ENCODE results near the gene DNAJB8. TPM values are rescaled to one million over a fixed set of nuclear protein-coding genes. Genes with fewer than 3 reads are reported as not detected.

Gene DNAJB8
- total RNA-seq, 1 donor from 2014 or later, result not detected

DNA sequence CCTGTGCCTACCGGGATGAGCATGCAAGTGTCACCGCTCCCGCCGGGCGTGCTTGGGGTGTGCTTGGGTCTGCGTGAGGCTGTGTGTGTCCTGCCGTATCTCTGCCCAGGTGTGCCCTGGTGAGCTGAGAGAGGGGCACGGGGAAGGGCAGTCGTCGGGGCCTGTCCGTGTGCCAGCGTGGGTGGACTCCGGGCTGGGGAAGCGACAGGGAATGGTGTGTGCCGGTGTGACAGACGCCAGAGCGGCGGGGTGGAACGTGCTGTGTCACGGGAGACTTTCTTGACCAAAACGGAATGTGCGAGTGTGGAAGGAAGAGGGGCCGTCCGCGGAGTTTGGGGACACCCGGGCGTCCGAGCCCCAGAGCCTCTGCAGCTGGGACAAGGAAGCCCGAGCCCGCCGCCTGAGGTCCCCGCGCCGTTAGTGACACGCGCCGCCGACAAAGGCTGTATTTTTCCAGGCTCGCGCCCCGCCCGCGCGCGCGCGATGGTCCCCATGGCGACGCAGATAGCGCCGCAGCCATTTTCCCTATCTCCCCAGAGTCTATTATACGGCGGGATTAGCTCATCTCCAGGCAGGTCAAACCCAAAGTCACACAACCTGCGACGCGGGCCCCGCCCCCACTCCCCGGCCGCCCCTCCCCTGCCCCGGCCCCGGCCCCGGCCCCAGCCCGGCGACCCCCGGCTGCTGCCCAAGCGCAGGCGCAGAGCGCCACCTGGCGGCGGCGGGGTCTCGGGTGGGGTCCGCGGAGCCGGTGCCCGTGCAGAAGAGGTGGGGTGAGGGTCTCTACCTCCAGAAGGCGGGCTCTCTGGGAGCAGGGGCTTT is 30.8 kb upstream of the DNAJB8 start:
- H3K4me1 ChIP-seq (ENCODE audit: insufficient read depth, low read length), result peaks cover 5% of the 10 kb centered on the region
- TF ChIP-seq, protein P1, sequence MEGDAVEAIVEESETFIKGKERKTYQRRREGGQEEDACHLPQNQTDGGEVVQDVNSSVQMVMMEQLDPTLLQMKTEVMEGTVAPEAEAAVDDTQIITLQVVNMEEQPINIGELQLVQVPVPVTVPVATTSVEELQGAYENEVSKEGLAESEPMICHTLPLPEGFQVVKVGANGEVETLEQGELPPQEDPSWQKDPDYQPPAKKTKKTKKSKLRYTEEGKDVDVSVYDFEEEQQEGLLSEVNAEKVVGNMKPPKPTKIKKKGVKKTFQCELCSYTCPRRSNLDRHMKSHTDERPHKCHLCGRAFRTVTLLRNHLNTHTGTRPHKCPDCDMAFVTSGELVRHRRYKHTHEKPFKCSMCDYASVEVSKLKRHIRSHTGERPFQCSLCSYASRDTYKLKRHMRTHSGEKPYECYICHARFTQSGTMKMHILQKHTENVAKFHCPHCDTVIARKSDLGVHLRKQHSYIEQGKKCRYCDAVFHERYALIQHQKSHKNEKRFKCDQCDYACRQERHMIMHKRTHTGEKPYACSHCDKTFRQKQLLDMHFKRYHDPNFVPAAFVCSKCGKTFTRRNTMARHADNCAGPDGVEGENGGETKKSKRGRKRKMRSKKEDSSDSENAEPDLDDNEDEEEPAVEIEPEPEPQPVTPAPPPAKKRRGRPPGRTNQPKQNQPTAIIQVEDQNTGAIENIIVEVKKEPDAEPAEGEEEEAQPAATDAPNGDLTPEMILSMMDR (IDR thresholded peaks at IDR 0.05; ENCODE audit: insufficient read depth, low read depth, low read length), result peak; percentile 26
- peak; percentile 92 for TF ChIP-seq EZH2 (IDR thresholded peaks at IDR 0.05; ENCODE audit: insufficient read depth, low read length)
- peak overlapping the region; percentile 63 for H2AFZ ChIP-seq (ENCODE audit: low read depth, low read length)
- Mint-ChIP-seq H3K4me3 (ENCODE audit: unreplicated experiment) (peak overlapping the region; percentile 78), H3K4me1 (ENCODE audit: low read depth, unreplicated experiment) (no peaks in the 10 kb centered on the region), H3K27ac (ENCODE audit: unreplicated experiment) (no peak overlapping the region), H3K27me3 (ENCODE audit: low read depth, unreplicated experiment) (peaks cover 75% of the 10 kb centered on the region), H3K9me3 (ENCODE audit: unreplicated experiment) (peaks cover 11% of the 10 kb centered on the region), H3K36me3 (ENCODE audit: low read depth, unreplicated experiment) (peaks cover 3% of the 10 kb centered on the region)
- DNase-seq (ENCODE audit: low read depth) (no peak), FAIRE-seq (no peak)
- no peaks in the 10 kb centered on the region for H3K36me3 ChIP-seq (ENCODE audit: insufficient read depth, low read length)
- peaks cover 6% of the 10 kb centered on the region for H3K9me3 ChIP-seq (ENCODE audit: insufficient read depth, low read depth, low read length)
- peaks cover 22% of the 10 kb centered on the region for H4K20me1 ChIP-seq (ENCODE audit: insufficient read depth, low read length)
- peaks cover 59% of the 10 kb centered on the region for H3K27me3 ChIP-seq (ENCODE audit: insufficient read depth, low read length)
- no peak overlapping the region for H3K27ac ChIP-seq (ENCODE audit: low read depth, low read length)
- H3K79me2 ChIP-seq (ENCODE audit: insufficient read depth, low read length), result no peaks in the 10 kb centered on the region
- H3K4me3 ChIP-seq (ENCODE audit: insufficient read depth, low read depth, low read length), result peak overlapping the region; percentile 57
- no peak overlapping the region for H3K9ac ChIP-seq (ENCODE audit: low read length)
- peak overlapping the region; percentile 84 for H3K4me2 ChIP-seq (ENCODE audit: low read length)

GRCh38 chr3:128496602-128497304 is 30.1 kb upstream of the DNAJB8 start:
- no peak for FAIRE-seq
- H2AFZ ChIP-seq (ENCODE audit: low read depth, low read length), result peak overlapping the region; percentile 63
- H3K9me3 ChIP-seq (ENCODE audit: insufficient read depth, low read depth, low read length), result peaks cover 6% of the 10 kb centered on the region
- peak overlapping the region; percentile 78 for H3K4me3 Mint-ChIP-seq (ENCODE audit: unreplicated experiment)
- peak overlapping the region; percentile 57 for H3K4me3 ChIP-seq (ENCODE audit: insufficient read depth, low read depth, low read length)
- no peak overlapping the region for H3K9ac ChIP-seq (ENCODE audit: low read length)
- H3K27me3 ChIP-seq (ENCODE audit: insufficient read depth, low read length), result peaks cover 63% of the 10 kb centered on the region
- peaks cover 5% of the 10 kb centered on the region for H3K4me1 ChIP-seq (ENCODE audit: insufficient read depth, low read length)
- H4K20me1 ChIP-seq (ENCODE audit: insufficient read depth, low read length), result peaks cover 27% of the 10 kb centered on the region
- TF ChIP-seq, protein P1 (IDR thresholded peaks at IDR 0.05; ENCODE audit: insufficient read depth, low read depth, low read length), result no peak
- peak; percentile 97 for TF ChIP-seq EZH2 (IDR thresholded peaks at IDR 0.05; ENCODE audit: insufficient read depth, low read length)
- no peaks in the 10 kb centered on the region for H3K4me1 Mint-ChIP-seq (ENCODE audit: low read depth, unreplicated experiment)
- H3K27me3 Mint-ChIP-seq (ENCODE audit: low read depth, unreplicated experiment), result peaks cover 72% of the 10 kb centered on the region
- H3K4me2 ChIP-seq (ENCODE audit: low read length), result peak overlapping the region; percentile 84
- H3K36me3 ChIP-seq (ENCODE audit: insufficient read depth, low read length), result no peaks in the 10 kb centered on the region
- peaks cover 3% of the 10 kb centered on the region for H3K36me3 Mint-ChIP-seq (ENCODE audit: low read depth, unreplicated experiment)
- no peak for DNase-seq (ENCODE audit: low read depth)
- H3K79me2 ChIP-seq (ENCODE audit: insufficient read depth, low read length), result no peaks in the 10 kb centered on the region
- H3K27ac ChIP-seq (ENCODE audit: low read depth, low read length), result no peak overlapping the region
- H3K27ac Mint-ChIP-seq (ENCODE audit: unreplicated experiment), result no peak overlapping the region
- H3K9me3 Mint-ChIP-seq (ENCODE audit: unreplicated experiment), result peaks cover 11% of the 10 kb centered on the region
